GM18873 (cell line): ENCODE measurements around the gene P3R3URF.
A peak's percentile ranks its signal among the peaks of the same experiment; 100 is the strongest.

Source experiments
- ATAC-seq: cut with Tn5 transposase; IDR thresholded peaks from one replicate; pipeline ENCODE4 v1.9.1; 2021; ENCODE audit warnings: mild to moderate bottlenecking, moderate library complexity, moderate number of reproducible peaks; ENCODE audit not compliant: unreplicated experiment, low FRiP score

Gene P3R3URF

GRCh38 chr1:46134660-46135331, 41.5 kb downstream of the P3R3URF start:
- no peak for ATAC-seq

DNA sequence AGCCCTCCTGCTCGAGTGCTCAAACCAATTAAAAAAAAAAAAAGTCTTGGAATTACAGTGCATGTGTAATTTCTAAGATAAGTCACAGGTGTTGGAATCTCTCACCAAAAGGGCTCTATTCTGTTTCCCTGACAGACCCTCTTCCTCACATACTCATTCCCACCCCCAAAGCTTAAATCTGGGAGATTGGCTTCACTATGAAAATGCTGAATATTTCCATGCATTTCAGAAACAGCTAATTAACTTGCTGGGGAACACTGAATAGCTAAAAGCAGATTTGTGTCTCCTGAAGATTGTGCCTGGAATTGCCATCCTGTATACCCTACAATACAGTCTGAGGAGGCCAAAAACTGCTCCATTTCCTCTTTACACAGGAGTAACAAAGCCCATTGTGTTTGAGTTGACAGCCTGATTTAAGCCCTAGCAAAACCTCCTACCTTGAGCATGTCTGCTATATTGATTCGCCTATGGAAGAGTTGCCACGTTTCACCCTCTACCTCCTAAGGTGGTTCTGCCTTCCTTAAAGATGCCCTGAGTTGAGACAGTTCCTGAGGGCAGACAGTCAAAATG, 42.4 kb downstream of the P3R3URF start:
- ATAC-seq, result no peak

- peak; percentile 37 for ATAC-seq
Measured at GRCh38 chr1:46133181-46133658, 43.1 kb downstream of the P3R3URF start.

GRCh38 chr1:46132529-46133180, 43.6 kb downstream of the P3R3URF start, which contains the start of gene PIK3R3:
Gene PIK3R3 (minus strand): TSS chr1:46132629. CDS start chr1:46131952, 677 bp downstream.
- peak; percentile 84 for ATAC-seq

DNA sequence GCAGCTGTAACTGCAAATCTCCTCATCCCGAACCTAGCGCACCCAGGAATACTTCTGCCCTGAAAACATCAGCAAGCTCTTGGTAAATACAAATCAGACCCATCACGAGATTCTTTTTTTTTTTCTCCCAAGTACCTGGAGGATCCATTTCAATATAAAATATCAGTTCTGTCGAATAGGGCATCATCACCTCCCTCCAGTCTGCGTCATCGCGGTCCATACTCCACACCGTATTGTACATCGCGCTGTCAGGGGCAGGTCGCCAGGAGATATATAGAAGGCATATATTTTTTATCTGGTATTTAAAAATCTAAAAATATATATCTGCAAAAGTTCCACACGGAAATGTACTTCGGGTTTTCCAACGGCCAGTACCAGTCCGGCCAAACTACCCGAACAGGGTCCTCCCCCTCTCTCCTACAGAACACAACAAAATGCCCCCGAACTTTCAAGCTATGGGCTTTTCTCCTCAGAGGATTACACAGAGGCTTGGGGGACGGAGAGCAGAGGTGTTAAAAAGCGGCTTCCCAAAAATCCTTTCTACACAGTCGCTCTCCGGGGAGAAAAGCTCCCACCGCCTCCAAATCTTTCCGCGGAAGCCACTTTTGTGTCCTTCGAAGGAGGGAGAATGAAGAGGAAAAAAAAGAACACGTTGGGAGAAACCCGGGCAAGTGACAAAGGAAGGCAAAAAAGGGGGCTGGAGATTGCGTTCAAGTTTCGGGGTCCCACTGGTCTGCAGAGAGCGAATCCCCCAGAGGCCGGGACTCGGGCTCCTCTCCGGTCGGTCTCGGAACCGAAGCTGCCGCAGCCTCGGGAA, 44.4 kb downstream of the P3R3URF start:
- ATAC-seq, result no peak

DNA sequence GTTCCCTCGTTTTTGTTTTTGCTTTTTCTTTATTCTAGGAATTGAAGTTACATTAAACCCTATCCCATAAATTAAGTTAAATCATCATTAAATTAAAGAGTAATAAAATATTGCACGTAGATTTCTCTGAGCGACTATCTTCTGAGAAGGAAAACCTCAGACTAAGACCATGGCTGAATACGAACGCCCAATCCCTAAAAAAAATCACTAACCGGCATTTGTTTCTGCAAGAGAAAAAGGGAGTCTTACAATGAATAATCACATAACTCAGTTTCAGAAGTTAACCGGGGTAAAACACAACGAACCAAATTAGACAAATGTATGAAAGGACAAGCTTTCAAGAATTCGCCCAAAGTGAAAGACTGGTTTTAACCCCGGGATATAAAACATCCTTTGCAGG, 45.2 kb downstream of the P3R3URF start:
- no peak for ATAC-seq

DNA sequence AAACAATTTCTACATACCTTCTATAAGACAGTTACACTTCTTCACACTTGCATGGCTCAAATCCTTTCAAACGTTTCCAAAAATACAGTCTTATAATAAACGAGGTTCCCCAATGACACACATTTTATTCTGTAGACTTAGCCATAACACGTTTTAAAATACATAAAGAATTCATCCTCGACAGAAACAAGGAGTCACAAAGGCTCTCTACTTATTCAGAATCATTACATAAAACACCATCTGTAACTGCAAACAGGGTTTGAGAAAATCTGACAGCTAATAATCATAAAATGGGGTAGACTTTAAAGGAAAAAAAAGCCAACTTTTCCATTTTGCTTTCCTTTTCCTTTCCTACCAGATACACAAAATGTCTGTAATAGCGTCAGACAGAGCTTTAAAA, 45.7 kb downstream of the P3R3URF start:
- ATAC-seq, result no peak

- no peak for ATAC-seq
Measured at GRCh38 chr1:46130121-46130520, 46.2 kb downstream of the P3R3URF start.

- no peak for ATAC-seq
Measured at GRCh38 chr1:46128344-46128743, 47.9 kb downstream of the P3R3URF start.
